ENCODE results near the gene PATJ. TPM values are rescaled to one million over a fixed set of nuclear protein-coding genes. Genes with fewer than 3 reads are reported as not detected.
"Not testable (repeated sequence)": the region's sequence is repeated elsewhere in the genome, so short reads cannot be mapped to it uniquely, and the experiment has no call there.

The PATJ gene
- polyA plus RNA-seq, 4 donors: 11.5 to 41.5 (median 16.2) TPM

DNA sequence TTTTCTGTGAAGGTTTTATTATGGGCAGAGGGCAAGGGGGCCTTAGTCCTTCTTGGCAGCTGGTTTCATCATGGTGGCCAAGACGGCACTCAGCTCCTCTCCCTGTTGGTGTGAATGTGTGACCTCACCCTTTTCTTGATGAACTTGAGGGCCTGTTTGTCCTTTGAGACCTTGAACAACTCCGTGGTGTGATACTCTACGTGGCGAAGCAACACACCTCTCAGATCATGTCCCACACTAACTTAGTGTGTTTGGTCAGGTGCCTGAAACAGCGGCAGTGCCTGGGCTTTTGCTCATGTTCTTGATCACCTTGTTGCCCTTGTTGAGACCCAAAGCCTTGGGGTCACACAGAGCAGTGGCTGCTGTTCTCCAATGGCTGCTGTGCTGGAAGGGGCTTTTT, 465.8 kb downstream of the PATJ start:
- no peak for DNase-seq
- 89 to 95% (median 91%) methylated on average over 5 of the region's 5 CpGs for WGBS, 3 donors
- H3K27ac ChIP-seq (ENCODE audit: low read depth in 1 of 3, low read length in 2 of 3): no peak overlapping the region
- FAIRE-seq: no peak
- peaks cover 0 to 18% of the 10 kb centered on the region in 2 donors for H3K9me3 ChIP-seq (ENCODE audit: control insufficient read depth in 2 of 2, insufficient read depth in 1 of 2, low read depth in 1 of 2, low read length in 1 of 2)
- H3K4me1 ChIP-seq (ENCODE audit: control insufficient read depth in 3 of 3, insufficient read depth in 2 of 3, low read depth in 1 of 3, low read length in 2 of 3): no peaks in the 10 kb centered on the region
- H3K36me3 ChIP-seq (ENCODE audit: control insufficient read depth in 3 of 3, insufficient read depth in 2 of 3, low read depth in 1 of 3, low read length in 3 of 3): peaks cover 0 to 12% (median 0%) of the 10 kb centered on the region in 3 donors
- no peaks in the 10 kb centered on the region for H3K27me3 ChIP-seq (ENCODE audit: control insufficient read depth in 3 of 3, insufficient read depth in 3 of 3, low read length in 3 of 3)
- no peak overlapping the region for H3K4me3 ChIP-seq (ENCODE audit: low read depth in 1 of 3, low read length in 3 of 3)

DNA sequence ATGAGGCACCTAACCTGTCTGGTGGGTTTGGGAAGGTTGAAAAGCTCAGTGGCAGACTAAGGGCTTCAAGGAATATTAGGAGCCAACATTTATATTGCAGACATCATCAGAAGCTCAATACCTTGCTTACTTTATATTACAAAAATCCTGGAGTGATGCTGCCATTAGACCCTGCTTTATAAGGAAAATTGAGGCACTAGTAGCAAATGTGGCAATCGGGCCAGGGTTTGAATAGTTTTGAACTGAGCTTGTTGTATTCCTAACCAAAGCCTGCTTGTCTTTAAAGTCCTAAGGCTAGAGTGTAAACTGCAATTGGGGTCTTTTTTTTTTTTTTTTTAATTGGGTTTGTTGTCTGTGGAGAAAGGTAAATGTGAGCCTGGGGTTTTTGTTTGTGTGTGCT, 466.7 kb downstream of the PATJ start:
- WGBS, 3 donors: 0 to 43% (median 4%) methylated on average over 1 of the region's 1 CpG
- Histone ChIP-seq H3K27ac (ENCODE audit: low read depth in 1 of 3, low read length in 2 of 3) (no peak overlapping the region), H3K36me3 (ENCODE audit: control insufficient read depth in 3 of 3, insufficient read depth in 2 of 3, low read depth in 1 of 3, low read length in 3 of 3) (peaks cover 0 to 9% (median 0%) of the 10 kb centered on the region in 3 donors), H3K9me3 (ENCODE audit: control insufficient read depth in 2 of 2, insufficient read depth in 1 of 2, low read depth in 1 of 2, low read length in 1 of 2) (peaks cover 0 to 18% of the 10 kb centered on the region in 2 donors), H3K4me1 (ENCODE audit: control insufficient read depth in 3 of 3, insufficient read depth in 2 of 3, low read depth in 1 of 3, low read length in 2 of 3) (no peaks in the 10 kb centered on the region), H3K27me3 (ENCODE audit: control insufficient read depth in 3 of 3, insufficient read depth in 3 of 3, low read length in 3 of 3) (no peaks in the 10 kb centered on the region), H3K4me3 (ENCODE audit: low read depth in 1 of 3, low read length in 3 of 3) (no peak overlapping the region)
- DNase-seq (no peak), FAIRE-seq (no peak)

GRCh38 chr1:62209931-62210595, 467.8 kb downstream of the PATJ start:
- Histone ChIP-seq H3K36me3 (ENCODE audit: control insufficient read depth in 3 of 3, insufficient read depth in 2 of 3, low read depth in 1 of 3, low read length in 3 of 3) (peaks cover 0 to 7% (median 0%) of the 10 kb centered on the region in 3 donors), H3K27ac (ENCODE audit: low read depth in 1 of 3, low read length in 2 of 3) (no peak overlapping the region), H3K9me3 (ENCODE audit: control insufficient read depth in 2 of 2, insufficient read depth in 1 of 2, low read depth in 1 of 2, low read length in 1 of 2) (peaks cover 0 to 11% of the 10 kb centered on the region in 2 donors), H3K4me3 (ENCODE audit: low read depth in 1 of 3, low read length in 3 of 3) (no peak overlapping the region), H3K4me1 (ENCODE audit: control insufficient read depth in 3 of 3, insufficient read depth in 2 of 3, low read depth in 1 of 3, low read length in 2 of 3) (no peaks in the 10 kb centered on the region), H3K27me3 (ENCODE audit: control insufficient read depth in 3 of 3, insufficient read depth in 3 of 3, low read length in 3 of 3) (no peaks in the 10 kb centered on the region)
- 79 to 89% (median 85%) methylated on average over 1 of the region's 1 CpG for WGBS, 3 donors
- DNase-seq: peak in 1 of 2 donors; percentile 15
- FAIRE-seq: no peak

- WGBS, 3 donors: 79 to 94% (median 93%) methylated on average over 1 of the region's 1 CpG
- H3K4me3 ChIP-seq (ENCODE audit: low read depth in 1 of 3, low read length in 3 of 3): no peak overlapping the region
- H3K9me3 ChIP-seq (ENCODE audit: control insufficient read depth in 2 of 2, insufficient read depth in 1 of 2, low read depth in 1 of 2, low read length in 1 of 2): peaks cover 0 to 9% of the 10 kb centered on the region in 2 donors
- no peaks in the 10 kb centered on the region for H3K4me1 ChIP-seq (ENCODE audit: control insufficient read depth in 3 of 3, insufficient read depth in 2 of 3, low read depth in 1 of 3, low read length in 2 of 3)
- no peaks in the 10 kb centered on the region for H3K27me3 ChIP-seq (ENCODE audit: control insufficient read depth in 3 of 3, insufficient read depth in 3 of 3, low read length in 3 of 3)
- no peak for DNase-seq
- FAIRE-seq: no peak
- H3K36me3 ChIP-seq (ENCODE audit: control insufficient read depth in 3 of 3, insufficient read depth in 2 of 3, low read depth in 1 of 3, low read length in 3 of 3): peaks cover 0 to 5% (median 0%) of the 10 kb centered on the region in 3 donors
- no peak overlapping the region for H3K27ac ChIP-seq (ENCODE audit: low read depth in 1 of 3, low read length in 2 of 3)
These were observed 468.7 kb downstream of the PATJ start for GRCh38 chr1:62210960-62211359.

- H3K4me1 ChIP-seq (ENCODE audit: control insufficient read depth in 3 of 3, insufficient read depth in 2 of 3, low read depth in 1 of 3, low read length in 2 of 3): no peaks in the 10 kb centered on the region
- no peaks in the 10 kb centered on the region for H3K27me3 ChIP-seq (ENCODE audit: control insufficient read depth in 3 of 3, insufficient read depth in 3 of 3, low read length in 3 of 3)
- FAIRE-seq: no peak
- peaks cover 0 to 5% (median 0%) of the 10 kb centered on the region in 3 donors for H3K36me3 ChIP-seq (ENCODE audit: control insufficient read depth in 3 of 3, insufficient read depth in 2 of 3, low read depth in 1 of 3, low read length in 3 of 3)
- no peak for DNase-seq
- H3K9me3 ChIP-seq (ENCODE audit: control insufficient read depth in 2 of 2, insufficient read depth in 1 of 2, low read depth in 1 of 2, low read length in 1 of 2): peaks cover 0 to 9% of the 10 kb centered on the region in 2 donors
- H3K4me3 ChIP-seq (ENCODE audit: low read depth in 1 of 3, low read length in 3 of 3): no peak overlapping the region
- H3K27ac ChIP-seq (ENCODE audit: low read depth in 1 of 3, low read length in 2 of 3): no peak overlapping the region
- 78 to 90% (median 85%) methylated on average over 6 of the region's 6 CpGs for WGBS, 3 donors
These were observed 470.1 kb downstream of the PATJ start for GRCh38 chr1:62212411-62212810.

- WGBS, 3 donors: 62 to 82% (median 76%) methylated on average over 6 of the region's 6 CpGs
- Histone ChIP-seq H3K4me1 (ENCODE audit: control insufficient read depth in 3 of 3, insufficient read depth in 2 of 3, low read depth in 1 of 3, low read length in 2 of 3) (no peaks in the 10 kb centered on the region), H3K4me3 (ENCODE audit: low read depth in 1 of 3, low read length in 3 of 3) (no peak overlapping the region), H3K9me3 (ENCODE audit: control insufficient read depth in 2 of 2, insufficient read depth in 1 of 2, low read depth in 1 of 2, low read length in 1 of 2) (peaks cover 0 to 9% of the 10 kb centered on the region in 2 donors), H3K36me3 (ENCODE audit: control insufficient read depth in 3 of 3, insufficient read depth in 2 of 3, low read depth in 1 of 3, low read length in 3 of 3) (peaks cover 0 to 2% (median 0%) of the 10 kb centered on the region in 3 donors), H3K27me3 (ENCODE audit: control insufficient read depth in 3 of 3, insufficient read depth in 3 of 3, low read length in 3 of 3) (no peaks in the 10 kb centered on the region), H3K27ac (ENCODE audit: low read depth in 1 of 3, low read length in 2 of 3) (no peak overlapping the region)
- DNase-seq (no peak), FAIRE-seq (no peak)
These were observed 471.0 kb downstream of the PATJ start for GRCh38 chr1:62213075-62213914.

DNA sequence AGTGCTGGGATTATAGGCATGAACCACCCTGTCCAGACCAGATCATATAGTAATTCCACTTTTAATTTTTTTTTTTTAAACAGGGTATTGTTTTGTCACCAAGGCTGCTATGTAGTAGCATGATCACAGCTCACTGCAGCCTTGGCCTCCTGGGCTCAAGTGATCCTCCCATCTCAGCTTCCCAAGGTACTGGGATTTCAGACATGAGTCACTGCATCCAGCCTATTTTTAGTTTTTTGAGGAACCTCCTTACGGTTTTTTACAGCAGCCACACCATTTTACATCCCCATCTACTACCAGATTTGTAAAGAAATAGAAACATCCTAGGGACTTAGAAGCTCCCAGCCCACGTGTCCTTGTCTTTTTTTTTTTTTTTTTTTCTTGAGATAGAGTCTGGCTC, 476.3 kb downstream of the PATJ start:
- H3K4me3 ChIP-seq (ENCODE audit: low read depth in 1 of 3, low read length in 3 of 3): no peak overlapping the region
- no peak for FAIRE-seq
- no peaks in the 10 kb centered on the region for H3K4me1 ChIP-seq (ENCODE audit: control insufficient read depth in 3 of 3, insufficient read depth in 2 of 3, low read depth in 1 of 3, low read length in 2 of 3)
- no peaks in the 10 kb centered on the region for H3K36me3 ChIP-seq (ENCODE audit: control insufficient read depth in 3 of 3, insufficient read depth in 2 of 3, low read depth in 1 of 3, low read length in 3 of 3)
- no peaks in the 10 kb centered on the region for H3K27me3 ChIP-seq (ENCODE audit: control insufficient read depth in 3 of 3, insufficient read depth in 3 of 3, low read length in 3 of 3)
- DNase-seq: no peak
- H3K9me3 ChIP-seq (ENCODE audit: control insufficient read depth in 2 of 2, insufficient read depth in 1 of 2, low read depth in 1 of 2, low read length in 1 of 2): no peaks in the 10 kb centered on the region
- H3K27ac ChIP-seq (ENCODE audit: low read depth in 1 of 3, low read length in 2 of 3): no peak overlapping the region
- 56 to 83% (median 74%) methylated on average over 2 of the region's 2 CpGs for WGBS, 3 donors

DNA sequence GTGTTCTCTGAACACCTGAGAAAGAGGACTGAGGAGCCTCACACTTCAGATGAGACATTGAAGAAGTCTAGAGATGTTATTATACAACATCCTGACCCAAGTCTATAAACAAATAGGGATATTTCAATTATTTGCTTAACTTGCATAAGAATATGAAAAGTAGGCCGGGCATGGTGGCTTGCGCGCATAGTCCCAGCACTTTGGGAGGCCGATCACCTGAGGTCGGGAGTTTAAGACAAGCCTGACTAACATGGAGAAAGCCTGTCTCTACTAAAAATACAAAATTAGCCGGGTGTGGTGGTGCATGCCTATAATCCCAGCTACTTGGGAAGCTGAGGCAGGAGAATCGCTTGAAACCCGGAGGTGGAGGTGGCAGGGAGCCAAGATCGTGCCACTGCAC, 478.2 kb downstream of the PATJ start:
- not testable (repeated sequence) for DNase-seq; FAIRE-seq; H3K27me3 ChIP-seq (ENCODE audit: control insufficient read depth in 3 of 3, insufficient read depth in 3 of 3, low read length in 3 of 3); H3K4me3 ChIP-seq (ENCODE audit: low read depth in 1 of 3, low read length in 3 of 3); H3K9me3 ChIP-seq (ENCODE audit: control insufficient read depth in 2 of 2, insufficient read depth in 1 of 2, low read depth in 1 of 2, low read length in 1 of 2); H3K4me1 ChIP-seq (ENCODE audit: control insufficient read depth in 3 of 3, insufficient read depth in 2 of 3, low read depth in 1 of 3, low read length in 2 of 3); H3K36me3 ChIP-seq (ENCODE audit: control insufficient read depth in 3 of 3, insufficient read depth in 2 of 3, low read depth in 1 of 3, low read length in 3 of 3); H3K27ac ChIP-seq (ENCODE audit: low read depth in 1 of 3, low read length in 2 of 3)
- 91 to 95% (median 93%) methylated on average over 9 of the region's 9 CpGs for WGBS, 3 donors
